K562 (cell line): ENCODE measurements around the gene PGS1. TPM values are rescaled to one million over a fixed set of nuclear protein-coding genes. Genes with fewer than 3 reads are reported as not detected.
A peak's percentile ranks its signal among the peaks of the same experiment; 100 is the strongest.

ENCODE experiments used
- ATAC-seq: fragments of 200-7000 bp; cut with Tn5 transposase; 3 replicates; pipeline ENCODE4 v1.9.1; 2020; ENCODE audit warnings: moderate library complexity
- BruUV-seq: library from RNA; stranded (reverse); fragments of 400-500 nt; replicated peaks from 2 replicates; lab custom pipeline; 2021; lab: Mats Ljungman, UMichigan
- CTCF ChIA-PET: fragments of 300-600 bp; formaldehyde crosslinking; extraction: SDS; loops from one replicate; lab custom pipeline; 2021; ENCODE audit warnings: low intra/inter-chr PET ratio; lab: Yijun Ruan, JAX
- POLR2A ChIA-PET: fragments of 300-600, 350-650 bp; sonication (Branson Sonifier 250); formaldehyde crosslinking; extraction: SDS; loops from one replicate; lab custom pipeline; 2021; ENCODE audit warnings: antibody characterized with exemption, inconsistent platforms; lab: Yijun Ruan, JAX
- DNase-seq, 4 experiments: peaks; one replicate each; pipeline versions ENCODE4 v3.0.0 to v3.0.0-alpha.2; 2011 to 2018; ENCODE audit warnings: low spot score in 3 of 4, mixed read lengths in 3 of 4; ENCODE audit errors: extremely low read depth in 1 of 4
- FAIRE-seq: peaks from 2 replicates; lab custom pipeline; 2011; peaks lifted over from hg19 to GRCh38; lab: Jason Lieb, UNC
- H2AFZ ChIP-seq: 2 replicates; pipeline ENCODE4 v1.6.0; 2011; ENCODE audit warnings: low read depth, low read length, control low read depth, inconsistent platforms
- H3K27ac ChIP-seq: fragments of 200-600 bp; 3 replicates; pipeline ENCODE4 v1.8.0; 2011; ENCODE audit warnings: low read depth, mild to moderate bottlenecking, control low read depth, inconsistent platforms, low read length, moderate library complexity, mixed read lengths; ENCODE audit errors: extremely low read depth
- H3K27me3 ChIP-seq, 2 experiments: fragments of 300-600 bp in 1 of 2; 2 replicates in 1 of 2; 3 replicates in 1 of 2; pipeline versions ENCODE4 v1.6.0 to v1.8.0; 2011; ENCODE audit warnings: inconsistent platforms in 2 of 2, low read length in 2 of 2, mild to moderate bottlenecking in 1 of 2, mixed read lengths in 1 of 2, moderate library complexity in 1 of 2; ENCODE audit not compliant: control insufficient read depth in 2 of 2, insufficient read depth in 2 of 2
- H3K36me3 ChIP-seq: fragments of 300-600 bp; 3 replicates; pipeline ENCODE4 v1.8.0; 2011; ENCODE audit warnings: mild to moderate bottlenecking, low read length, inconsistent platforms; ENCODE audit not compliant: control insufficient read depth, insufficient read depth
- H3K4me1 ChIP-seq, 2 experiments: fragments of 200-600 bp in 1 of 2; replicated peaks in 1 of 2; 2 replicates in 1 of 2; 3 replicates in 1 of 2; pipeline versions ENCODE4 v1.5.1 to v1.8.0; 2011; ENCODE audit warnings: inconsistent platforms in 2 of 2, low read length in 2 of 2, mild to moderate bottlenecking in 1 of 2, mixed read lengths in 1 of 2, moderate library complexity in 1 of 2; ENCODE audit not compliant: control insufficient read depth in 2 of 2, insufficient read depth in 2 of 2
- H3K4me2 ChIP-seq: 2 replicates; pipeline ENCODE4 v1.6.1; 2011; ENCODE audit warnings: low read length, control low read depth, inconsistent platforms, mixed read lengths; ENCODE audit not compliant: insufficient read depth
- H3K4me3 ChIP-seq: fragments of 200-600 bp; sonication (generic), shearing (Covaris generic); 2 replicates; pipeline ENCODE4 v1.5.1; 2016; ENCODE audit warnings: control low read depth, inconsistent platforms
- H3K79me2 ChIP-seq: fragments of 200-600 bp; 3 replicates; pipeline ENCODE4 v1.8.0; 2011; ENCODE audit warnings: low read length, inconsistent platforms; ENCODE audit not compliant: control insufficient read depth, insufficient read depth
- H3K9ac ChIP-seq, 2 experiments: 2 replicates each; pipeline versions ENCODE4 v1.6.0 to v1.6.1; 2011; ENCODE audit warnings: low read depth in 2 of 2, low read length in 2 of 2, control low read depth in 1 of 2, inconsistent platforms in 1 of 2, mild to moderate bottlenecking in 1 of 2, mixed read lengths in 1 of 2; ENCODE audit not compliant: insufficient read depth in 1 of 2
- H3K9me1 ChIP-seq: one replicate; pipeline ENCODE4 v1.6.0; 2011; ENCODE audit warnings: inconsistent platforms, mild to moderate bottlenecking, low read length, moderate library complexity; ENCODE audit not compliant: control insufficient read depth, insufficient read depth
- H3K9me3 ChIP-seq: replicated peaks from 2 replicates; pipeline ENCODE4 v1.5.1; 2011; ENCODE audit warnings: low read depth, low read length, inconsistent platforms; ENCODE audit not compliant: control insufficient read depth, insufficient read depth
- H4K20me1 ChIP-seq: replicated peaks from 2 replicates; pipeline ENCODE4 v1.6.1; 2011; ENCODE audit warnings: low read length, inconsistent platforms, mixed read lengths; ENCODE audit not compliant: control insufficient read depth, insufficient read depth
- ESRRB ChIP-seq: fragments of 250-450 bp; sonication (Bioruptor Pico); IDR thresholded peaks from 2 replicates; pipeline ENCODE4 v1.5.0; 2020; ENCODE audit warnings: mild to moderate bottlenecking, moderate library complexity, borderline replicate concordance
- POLR2G ChIP-seq: fragments of 200-400 bp; formaldehyde crosslinking; IDR thresholded peaks from 2 replicates; pipeline ENCODE4 v1.6.1; 2017; ENCODE audit warnings: low read depth, mild to moderate bottlenecking, antibody characterized with exemption, low read length, moderate library complexity
- WGBS: fragments of 100-300 bp; shearing (Covaris generic); methylation state at CpG from one replicate; pipeline ENCODE4 v1.1.6; 2016; ENCODE audit warnings: low coverage, mixed read lengths; ENCODE audit not compliant: insufficient coverage; ENCODE audit errors: missing lambda C conversion rate; 5-methylcytosine and 5-hydroxymethylcytosine counted together
- in situ Hi-C: fragments of 300-500 bp; cut with MboI; formaldehyde crosslinking; loops from 4 replicates; pipeline ENCODE4 v1.15.0; 2018; ENCODE audit warnings: inconsistent platforms, mixed read lengths
- intact Hi-C: fragments of 100-400 bp; cut with micrococcal nuclease; formaldehyde crosslinking; loops from 2 replicates; pipeline ENCODE4 v1.14.2; 2022
- polyA plus RNA-seq, 8 experiments: library from polyadenylated mRNA; depleted of rRNA in 4 of 8; stranded (reverse) in 5 of 8; unstranded in 3 of 8; fragments of >200 nt; fragmentation: Nextera tagmentation in 2 of 8; fragmentation: Illumina TruSeq in 1 of 8; extraction: Ambion mirVana in 2 of 8; extraction: Trizol in 1 of 8; gene quantifications; 2 replicates each; pipeline versions ENCODE4 v1.2.1 to v1.2.3, GENCODE V29; 2011 to 2014; ENCODE audit warnings: inconsistent platforms in 1 of 8, missing spikeins in 1 of 8
- total RNA-seq, 7 experiments: library from RNA; depleted of rRNA in 6 of 7; stranded (reverse); fragments of >200 nt in 6 of 7; fragmentation: Illumina TruSeq in 2 of 7; extraction: Trizol in 2 of 7; gene quantifications; 2 replicates each; pipeline versions ENCODE4 v1.2.1 to v1.2.3, GENCODE V29; 2011 to 2021; ENCODE audit warnings: low replicate concordance in 1 of 7
- TF ChIP-seq, protein P1 (sequence below): fragments of 250-450 bp; sonication (Bioruptor Pico); IDR thresholded peaks from 2 replicates; pipeline ENCODE4 v1.5.0; 2021; ENCODE audit warnings: mild to moderate bottlenecking, borderline replicate concordance

PGS1 gene
- total and polyA plus RNA-seq, 9 of the 15 experiments (the other 6 are each of a cell fraction or from before 2014, with no cell fraction given), result 1.3 to 39.4 (median 22.3) TPM

DNA sequence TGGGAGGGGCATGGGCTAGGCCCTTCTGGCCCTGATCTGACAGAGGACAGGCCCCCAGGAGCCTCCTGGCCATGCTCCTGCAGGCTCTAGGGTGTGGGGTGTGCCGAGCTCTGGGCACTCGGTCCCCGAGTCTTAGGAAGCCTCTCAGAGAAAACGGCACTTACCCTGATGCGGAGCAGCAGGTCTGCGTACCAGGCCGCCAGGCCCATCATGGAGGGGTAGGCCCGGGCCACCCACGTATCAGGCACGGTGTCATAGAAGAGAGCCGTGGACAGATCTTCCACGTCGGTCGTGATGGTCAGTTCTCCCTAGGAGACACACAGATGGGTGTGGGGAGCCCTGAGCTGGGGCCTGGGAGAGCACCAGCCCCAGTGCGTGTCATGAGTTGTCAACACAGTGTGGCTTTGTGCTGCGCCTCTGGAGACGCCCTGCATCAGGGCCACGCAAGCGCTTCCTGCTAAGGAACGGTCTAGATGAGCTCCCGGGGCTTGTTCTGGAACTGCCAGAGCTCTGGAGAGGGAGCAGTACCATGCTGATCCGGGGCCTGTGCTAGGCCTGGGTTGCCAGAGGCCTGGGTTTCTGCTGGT, 47.9 kb downstream of the PGS1 start:
- Histone ChIP-seq H3K4me3 (no peak overlapping the region), H3K4me2 (no peak overlapping the region), H3K27me3 (no peaks in the 10 kb centered on the region), H3K9me1 (no peaks in the 10 kb centered on the region), H3K79me2 (no peaks in the 10 kb centered on the region), H3K9me3 (no peaks in the 10 kb centered on the region), H3K36me3 (peaks cover 57% of the 10 kb centered on the region), H3K27ac (no peak overlapping the region), H2AFZ (no peak overlapping the region), H4K20me1 (no peaks in the 10 kb centered on the region)
- no TSS peak for BruUV-seq
- CTCF ChIA-PET, result no interaction called here
- FAIRE-seq, result no peak
- WGBS, result 94% methylated on average over 20 of the region's 22 CpGs
- DNase-seq, result no peak
- no peak for ATAC-seq
- TF ChIP-seq POLR2G (peak; percentile 40; the same call in 1 of the 2 replicates), ESRRB (no peak)
- TF ChIP-seq, all 486 proteins: peak for 1
- H3K4me1 ChIP-seq, result peaks cover 5 to 19% of the 10 kb centered on the region in 2 experiments
- in situ Hi-C loops (no loop called here), intact Hi-C loops (no loop called here)
- no peak overlapping the region for H3K9ac ChIP-seq
- POLR2A ChIA-PET, result interaction anchor here (0.6 kb wide), 1 partner anchor 16 kb away, joined by 3 read pairs; no protein-coding TSS in a partner anchor

DNA sequence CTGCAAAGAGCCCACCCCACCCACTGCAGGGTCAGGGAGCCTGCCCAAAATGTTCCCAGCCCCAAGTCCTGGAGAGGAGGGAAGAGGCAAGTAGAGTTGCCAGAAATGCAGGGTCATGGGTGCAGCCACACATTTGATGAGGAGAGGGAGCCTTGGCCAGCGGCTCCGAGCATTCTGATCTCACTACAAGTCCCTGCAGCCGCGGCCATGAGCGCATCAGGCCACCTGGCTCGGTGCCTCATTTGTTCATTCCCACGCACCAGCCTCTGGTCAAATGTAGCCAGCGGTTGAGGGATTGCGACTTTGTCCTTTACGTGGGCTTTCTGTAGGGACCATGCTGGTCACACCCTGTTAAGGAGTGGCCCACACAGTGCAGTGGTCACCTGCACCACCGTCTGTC, 48.7 kb downstream of the PGS1 start:
- TF ChIP-seq, protein P1, sequence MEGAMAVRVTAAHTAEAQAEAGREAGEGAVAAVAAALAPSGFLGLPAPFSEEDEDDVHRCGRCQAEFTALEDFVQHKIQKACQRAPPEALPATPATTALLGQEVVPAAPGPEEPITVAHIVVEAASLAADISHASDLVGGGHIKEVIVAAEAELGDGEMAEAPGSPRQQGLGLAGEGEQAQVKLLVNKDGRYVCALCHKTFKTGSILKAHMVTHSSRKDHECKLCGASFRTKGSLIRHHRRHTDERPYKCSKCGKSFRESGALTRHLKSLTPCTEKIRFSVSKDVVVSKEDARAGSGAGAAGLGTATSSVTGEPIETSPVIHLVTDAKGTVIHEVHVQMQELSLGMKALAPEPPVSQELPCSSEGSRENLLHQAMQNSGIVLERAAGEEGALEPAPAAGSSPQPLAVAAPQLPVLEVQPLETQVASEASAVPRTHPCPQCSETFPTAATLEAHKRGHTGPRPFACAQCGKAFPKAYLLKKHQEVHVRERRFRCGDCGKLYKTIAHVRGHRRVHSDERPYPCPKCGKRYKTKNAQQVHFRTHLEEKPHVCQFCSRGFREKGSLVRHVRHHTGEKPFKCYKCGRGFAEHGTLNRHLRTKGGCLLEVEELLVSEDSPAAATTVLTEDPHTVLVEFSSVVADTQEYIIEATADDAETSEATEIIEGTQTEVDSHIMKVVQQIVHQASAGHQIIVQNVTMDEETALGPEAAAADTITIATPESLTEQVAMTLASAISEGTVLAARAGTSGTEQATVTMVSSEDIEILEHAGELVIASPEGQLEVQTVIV (CRISPR knock-in tag), result no peak
- TF ChIP-seq POLR2G, result 0 out of 2 replicates have a peak, but pooled peaks have one; percentile 1
- TF ChIP-seq, all 486 proteins: peak for 1
- intact Hi-C loops, result no loop called here
- in situ Hi-C loops, result no loop called here
- no peaks in the 10 kb centered on the region for H3K79me2 ChIP-seq
- ATAC-seq (no peak), FAIRE-seq (no peak), DNase-seq (no peak)
- POLR2A ChIA-PET, result no interaction called here
- WGBS, result 93% methylated on average over 11 of the region's 11 CpGs
- no peak overlapping the region for H3K27ac ChIP-seq
- no peaks in the 10 kb centered on the region for H4K20me1 ChIP-seq
- peaks cover 0 to 15% of the 10 kb centered on the region in 2 experiments; a peak in 1 of 5 replicates for H3K4me1 ChIP-seq
- H3K27me3 ChIP-seq, result no peaks in the 10 kb centered on the region
- H3K9me1 ChIP-seq, result no peaks in the 10 kb centered on the region
- no peaks in the 10 kb centered on the region for H3K9me3 ChIP-seq
- peaks cover 51% of the 10 kb centered on the region for H3K36me3 ChIP-seq
- CTCF ChIA-PET, result no interaction called here
- no peak overlapping the region for H2AFZ ChIP-seq
- H3K9ac ChIP-seq, result no peak overlapping the region
- H3K4me2 ChIP-seq, result no peak overlapping the region
- no TSS peak for BruUV-seq
- no peak overlapping the region for H3K4me3 ChIP-seq
